Mucosa of rectum (tissue), 2 donors: ENCODE data around the gene SLC38A2.

ENCODE experiments used
- H3K27ac ChIP-seq, 2 donors: one replicate each; pipeline ENCODE4 v1.7.0; 2013; ENCODE audit warnings: inconsistent platforms in 2 of 2, low read depth in 2 of 2, low read length in 2 of 2
- H3K27me3 ChIP-seq, 2 donors: one replicate each; pipeline ENCODE4 v1.7.0; 2013; ENCODE audit warnings: low read length in 2 of 2; ENCODE audit not compliant: control insufficient read depth in 2 of 2, insufficient read depth in 2 of 2
- H3K36me3 ChIP-seq, 2 donors: one replicate each; pipeline ENCODE4 v1.7.0; 2013; ENCODE audit warnings: low read length in 2 of 2; ENCODE audit not compliant: control insufficient read depth in 2 of 2, insufficient read depth in 2 of 2
- H3K4me1 ChIP-seq, 2 donors: one replicate each; pipeline ENCODE4 v1.7.0; 2013; ENCODE audit warnings: low read length in 2 of 2, mild to moderate bottlenecking in 1 of 2; ENCODE audit not compliant: control insufficient read depth in 2 of 2, insufficient read depth in 2 of 2
- H3K4me3 ChIP-seq, 2 donors: one replicate each; pipeline ENCODE4 v1.7.0; 2013; ENCODE audit warnings: low read length in 2 of 2
- H3K9ac ChIP-seq, 2 donors: one replicate each; pipeline ENCODE4 v1.7.0; 2013; ENCODE audit warnings: low read length in 2 of 2, low read depth in 1 of 2, mild to moderate bottlenecking in 1 of 2
- H3K9me3 ChIP-seq, 2 donors: one replicate each; pipeline ENCODE4 v1.7.0; 2013; ENCODE audit warnings: low read length in 2 of 2; ENCODE audit not compliant: control insufficient read depth in 2 of 2
- donor health status: healthy.
- donor health status: Normal muscosa, but diverticular disease.

The SLC38A2 gene

DNA sequence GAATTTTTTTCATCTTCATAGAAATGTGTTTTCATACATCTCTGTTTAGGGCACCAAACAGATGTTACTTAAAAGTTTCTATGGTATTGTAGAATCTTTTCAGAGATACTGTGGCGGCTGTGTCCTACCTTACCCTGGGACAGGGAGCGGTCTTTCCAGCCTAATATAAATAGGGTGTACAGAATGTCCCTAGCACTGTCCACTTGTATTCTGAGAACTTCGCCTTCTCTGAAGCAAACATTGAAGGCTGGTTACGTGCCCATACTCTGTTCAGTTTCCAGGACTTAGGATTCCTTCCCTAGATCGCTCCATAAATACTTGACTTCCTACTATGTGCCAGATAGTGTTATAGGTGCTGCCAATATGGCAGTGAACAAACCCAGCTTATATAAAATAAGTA is 24.3 kb upstream of the SLC38A2 start:
- H3K4me1 ChIP-seq = peaks cover 0 to 7% of the 10 kb centered on the region in 2 donors
- no peaks in the 10 kb centered on the region for H3K9me3 ChIP-seq
- no peak overlapping the region for H3K27ac ChIP-seq
- H3K36me3 ChIP-seq = peaks cover 0 to 2% of the 10 kb centered on the region in 2 donors
- H3K4me3 ChIP-seq = no peak overlapping the region
- H3K27me3 ChIP-seq = no peaks in the 10 kb centered on the region
- H3K9ac ChIP-seq = no peak overlapping the region

GRCh38 chr12:46395388-46395787 is 22.8 kb upstream of the SLC38A2 start:
- H3K4me1 ChIP-seq = peaks cover 6 to 12% of the 10 kb centered on the region in 2 donors
- H3K27ac ChIP-seq = no peak overlapping the region
- H3K9ac ChIP-seq = no peak overlapping the region
- no peaks in the 10 kb centered on the region for H3K27me3 ChIP-seq
- no peak overlapping the region for H3K4me3 ChIP-seq
- H3K36me3 ChIP-seq = peaks cover 0 to 2% of the 10 kb centered on the region in 2 donors
- no peaks in the 10 kb centered on the region for H3K9me3 ChIP-seq

DNA sequence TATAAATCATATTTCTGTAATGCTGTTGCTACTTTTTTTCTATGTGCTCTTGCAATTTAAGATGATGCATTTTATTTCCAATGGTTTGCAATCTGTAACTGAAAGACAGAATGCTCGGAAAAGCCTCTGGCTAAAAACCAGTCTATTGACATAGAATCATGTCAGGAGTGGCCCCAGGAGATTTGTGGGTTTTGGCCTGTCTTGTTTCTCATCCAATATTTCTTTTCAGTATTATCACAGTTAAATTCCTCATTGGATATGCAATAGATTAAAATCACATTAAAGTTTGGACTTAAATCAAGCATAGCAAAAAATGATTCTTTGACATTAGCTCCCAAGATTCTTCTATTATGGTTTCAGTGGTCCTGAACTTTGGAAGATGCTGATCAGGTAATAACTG is 19.1 kb upstream of the SLC38A2 start:
- Histone ChIP-seq H3K4me1 (peaks cover 25 to 36% of the 10 kb centered on the region in 2 donors), H3K27me3 (no peaks in the 10 kb centered on the region), H3K9me3 (no peaks in the 10 kb centered on the region), H3K36me3 (peaks cover 0 to 2% of the 10 kb centered on the region in 2 donors), H3K27ac (no peak overlapping the region), H3K4me3 (no peak overlapping the region), H3K9ac (no peak overlapping the region)

GRCh38 chr12:46390881-46391280 is 18.3 kb upstream of the SLC38A2 start:
- no peaks in the 10 kb centered on the region for H3K9me3 ChIP-seq
- peak overlapping the region; percentile 49 to 74 for H3K27ac ChIP-seq
- H3K36me3 ChIP-seq = peaks cover 0 to 2% of the 10 kb centered on the region in 2 donors
- no peaks in the 10 kb centered on the region for H3K27me3 ChIP-seq
- no peak overlapping the region for H3K9ac ChIP-seq
- H3K4me3 ChIP-seq = peak overlapping the region in 1 of 2 donors; percentile 58
- H3K4me1 ChIP-seq = peaks cover 25 to 42% of the 10 kb centered on the region in 2 donors

- Histone ChIP-seq H3K9me3 (no peaks in the 10 kb centered on the region), H3K4me3 (peak overlapping the region; percentile 43 to 58), H3K9ac (peak overlapping the region in 1 of 2 donors; percentile 31), H3K36me3 (peaks cover 0 to 2% of the 10 kb centered on the region in 2 donors), H3K27ac (peak overlapping the region; percentile 49 to 74), H3K4me1 (peaks cover 28 to 45% of the 10 kb centered on the region in 2 donors), H3K27me3 (no peaks in the 10 kb centered on the region)
These were observed 17.7 kb upstream of the SLC38A2 start for GRCh38 chr12:46390304-46390703.

GRCh38 chr12:46389031-46389616 is 16.6 kb upstream of the SLC38A2 start:
- H3K27me3 ChIP-seq = no peaks in the 10 kb centered on the region
- no peak overlapping the region for H3K4me3 ChIP-seq
- H3K27ac ChIP-seq = peak overlapping the region; percentile 52 to 74
- H3K36me3 ChIP-seq = peaks cover 0 to 2% of the 10 kb centered on the region in 2 donors
- H3K4me1 ChIP-seq = peaks cover 29 to 48% of the 10 kb centered on the region in 2 donors
- H3K9me3 ChIP-seq = no peaks in the 10 kb centered on the region
- H3K9ac ChIP-seq = no peak overlapping the region

GRCh38 chr12:46388427-46389021 is 16.0 kb upstream of the SLC38A2 start:
- Histone ChIP-seq H3K9ac (no peak overlapping the region), H3K27ac (peak overlapping the region; percentile 52 to 74), H3K4me3 (no peak overlapping the region), H3K4me1 (peaks cover 29 to 48% of the 10 kb centered on the region in 2 donors), H3K36me3 (no peaks in the 10 kb centered on the region), H3K27me3 (no peaks in the 10 kb centered on the region), H3K9me3 (no peaks in the 10 kb centered on the region)

DNA sequence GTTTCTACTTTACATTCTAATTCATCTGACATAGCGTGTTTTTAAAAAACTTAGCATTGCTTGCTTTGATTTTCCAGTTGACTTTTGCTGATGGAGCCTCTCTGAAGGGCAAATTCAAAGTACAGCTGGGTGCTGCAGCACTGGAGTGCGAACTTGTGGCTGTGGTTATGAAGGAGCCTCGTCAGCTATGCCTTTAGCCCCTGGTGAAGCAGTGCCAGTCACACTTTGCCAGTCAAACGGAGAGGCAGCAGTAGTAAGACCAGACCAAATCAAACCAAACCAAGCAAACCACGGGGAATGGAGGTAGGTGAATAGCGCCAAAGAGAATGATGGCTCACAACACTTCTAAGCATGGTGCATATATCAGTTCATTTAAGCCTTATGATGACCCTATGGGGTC is 15.1 kb upstream of the SLC38A2 start:
- Histone ChIP-seq H3K4me1 (peaks cover 29 to 50% of the 10 kb centered on the region in 2 donors), H3K4me3 (no peak overlapping the region), H3K27ac (peak overlapping the region in 1 of 2 donors; percentile 38)

GRCh38 chr12:46386877-46387629 is 14.5 kb upstream of the SLC38A2 start:
- no peaks in the 10 kb centered on the region for H3K27me3 ChIP-seq
- H3K9ac ChIP-seq = no peak overlapping the region
- no peaks in the 10 kb centered on the region for H3K9me3 ChIP-seq
- H3K4me1 ChIP-seq = peaks cover 35 to 56% of the 10 kb centered on the region in 2 donors
- peak overlapping the region in 1 of 2 donors; percentile 38 for H3K27ac ChIP-seq
- no peaks in the 10 kb centered on the region for H3K36me3 ChIP-seq
- peak overlapping the region in 1 of 2 donors; percentile 26 for H3K4me3 ChIP-seq

More for the DNA sequence above, 15.1 kb upstream of the SLC38A2 start:
- Histone ChIP-seq H3K36me3 (no peaks in the 10 kb centered on the region), H3K9me3 (no peaks in the 10 kb centered on the region), H3K9ac (no peak overlapping the region), H3K27me3 (no peaks in the 10 kb centered on the region)

GRCh38 chr12:46386360-46386867 is 13.8 kb upstream of the SLC38A2 start:
- Histone ChIP-seq H3K27ac (peak overlapping the region; percentile 1 to 6), H3K9ac (peak overlapping the region in 1 of 2 donors; percentile 26), H3K36me3 (no peaks in the 10 kb centered on the region), H3K9me3 (no peaks in the 10 kb centered on the region), H3K4me3 (peak overlapping the region in 1 of 2 donors; percentile 26), H3K4me1 (peaks cover 35 to 54% of the 10 kb centered on the region in 2 donors), H3K27me3 (no peaks in the 10 kb centered on the region)
